HUDEP-2 (cell line): ENCODE measurements around the gene GPR31.
A peak's percentile ranks its signal among the peaks of the same experiment; 100 is the strongest.
"Not testable (repeated sequence)": the region's sequence is repeated elsewhere in the genome, so short reads cannot be mapped to it uniquely, and the experiment has no call there.

Experiments used
- DNase-seq, 76 experiments: peaks; one replicate each; lab custom pipeline; 2025; ENCODE audit not compliant: unreplicated experiment in 76 of 76; lab: John Stamatoyannopoulos, UW

Gene GPR31

GRCh38 chr6:167157863-167158262 is at the start of gene GPR31:
GPR31 (minus strand) TSS chr6:167157980; CDS start chr6:167157831, 149 bp downstream.
- DNase-seq, result no peak

GRCh38 chr6:167207527-167207926 is 49.7 kb upstream of the GPR31 start:
- DNase-seq, result no peak

GRCh38 chr6:167205316-167205715 is 47.5 kb upstream of the GPR31 start:
- DNase-seq, result not testable (repeated sequence)

- DNase-seq, result peak in 4 of 76 experiments; percentile 8 to 34 (median 12)
These were observed 46.2 kb upstream of the GPR31 start for GRCh38 chr6:167204059-167204348.

GRCh38 chr6:167203261-167204058 is 45.7 kb upstream of the GPR31 start:
- not testable (repeated sequence) for DNase-seq

- DNase-seq, result not testable (repeated sequence)
These were observed 44.8 kb upstream of the GPR31 start for GRCh38 chr6:167202613-167203012.

- no peak for DNase-seq
These were observed 43.0 kb upstream of the GPR31 start for GRCh38 chr6:167200806-167201205.

- DNase-seq, result not testable (repeated sequence)
These were observed 38.3 kb upstream of the GPR31 start for GRCh38 chr6:167195941-167196610.

GRCh38 chr6:167193515-167194125 is 35.8 kb upstream of the GPR31 start:
- DNase-seq, result not testable (repeated sequence)

- not testable (repeated sequence) for DNase-seq
These were observed 33.3 kb upstream of the GPR31 start for GRCh38 chr6:167191043-167191583.

GRCh38 chr6:167187275-167187674 is 29.5 kb upstream of the GPR31 start:
- DNase-seq, result not testable (repeated sequence)

GRCh38 chr6:167185101-167185500 is 27.3 kb upstream of the GPR31 start:
- not testable (repeated sequence) for DNase-seq

GRCh38 chr6:167182913-167183314 is 25.1 kb upstream of the GPR31 start:
- not testable (repeated sequence) for DNase-seq

GRCh38 chr6:167181351-167181750 is 23.6 kb upstream of the GPR31 start:
- not testable (repeated sequence) for DNase-seq

GRCh38 chr6:167180086-167180485 is 22.3 kb upstream of the GPR31 start:
- DNase-seq, result not testable (repeated sequence)

- not testable (repeated sequence) for DNase-seq
These were observed 21.3 kb upstream of the GPR31 start for GRCh38 chr6:167178896-167179655.

- DNase-seq, result not testable (repeated sequence)
These were observed 19.5 kb upstream of the GPR31 start for GRCh38 chr6:167177271-167177670.

- DNase-seq, result not testable (repeated sequence)
These were observed 14.2 kb upstream of the GPR31 start for GRCh38 chr6:167172011-167172410.

GRCh38 chr6:167171300-167171699 is 13.5 kb upstream of the GPR31 start:
- DNase-seq, result not testable (repeated sequence)

- not testable (repeated sequence) for DNase-seq
These were observed 12.1 kb upstream of the GPR31 start for GRCh38 chr6:167169867-167170266.
